ENCODE results near the gene NOC4L. TPM values are rescaled to one million over a fixed set of nuclear protein-coding genes. Genes with fewer than 3 reads are reported as not detected.

NOC4L gene
- polyA plus RNA-seq, 1 of the 3 experiments (the other 2 are of a cell fraction), result 12.9 TPM

GRCh38 chr12:132129007-132129406 lies 15.2 kb upstream of the NOC4L start:
- H4K20me1 ChIP-seq (ENCODE audit: insufficient read depth), result no peaks in the 10 kb centered on the region
- CTCF ChIA-PET, result interaction anchor here (2.0 kb wide), 1 partner anchor 13 kb away, joined by 5 read pairs; no protein-coding TSS in a partner anchor
- no peak overlapping the region for H3K27ac ChIP-seq (ENCODE audit: low read depth in 2 of 2, low read length in 1 of 2)

More at GRCh38 chr12:132129007-132129406, 15.2 kb upstream of the NOC4L start:
- Histone ChIP-seq H3K4me3 (ENCODE audit: low read depth in 2 of 2, low read length in 1 of 2) (no peak overlapping the region), H3F3A (replicated peaks; ENCODE audit: insufficient read depth) (peaks cover 9% of the 10 kb centered on the region), H3K27me3 (ENCODE audit: insufficient read depth) (no peaks in the 10 kb centered on the region), H3K9ac (no peak overlapping the region), H3K4me2 (no peak overlapping the region), H2AFZ (ENCODE audit: low read depth) (no peak overlapping the region), H3K9me2 (no peaks in the 10 kb centered on the region), H3K4me1 (ENCODE audit: control insufficient read depth in 1 of 2, insufficient read depth in 2 of 2, low read depth in 1 of 2, low read length in 1 of 2) (no peaks in the 10 kb centered on the region), H3K9me3 (no peaks in the 10 kb centered on the region), H3K36me3 (replicated peaks in 1 of 2; ENCODE audit: control insufficient read depth in 1 of 2, insufficient read depth in 2 of 2, low read length in 1 of 2) (peaks cover 48 to 53% of the 10 kb centered on the region in 2 experiments), H3K79me2 (ENCODE audit: insufficient read depth) (no peaks in the 10 kb centered on the region)
- WGBS (ENCODE audit: low lambda C conversion rate), result 100% methylated on average over 3 of the region's 3 CpGs
- DNase-seq, result no peak
- TF ChIP-seq RAD21 (IDR thresholded peaks at IDR 0.05; ENCODE audit: low read length) (no peak), EZH2phosphoT487 (IDR thresholded peaks at IDR 0.05; ENCODE audit: borderline replicate concordance, low read depth) (no peak), NRF1 (IDR thresholded peaks at IDR 0.05; ENCODE audit: low read depth, low read length) (no peak), ELF1 (IDR thresholded peaks at IDR 0.05) (no peak), EP300 (IDR thresholded peaks at IDR 0.05; ENCODE audit: borderline replicate concordance in 1 of 2, low read depth in 1 of 2, low read length in 1 of 2) (no peak), ZBTB33 (IDR thresholded peaks at IDR 0.05; ENCODE audit: borderline replicate concordance, low read depth) (no peak), GABPA (IDR thresholded peaks at IDR 0.05; ENCODE audit: low read depth) (no peak), CHD2 (IDR thresholded peaks at IDR 0.05; ENCODE audit: low read length, partially characterized antibody) (no peak), FOSL2 (IDR thresholded peaks at IDR 0.05; ENCODE audit: borderline replicate concordance, low read depth) (no peak), MAX (IDR thresholded peaks at IDR 0.05; ENCODE audit: low read depth) (no peak), NFIC (IDR thresholded peaks at IDR 0.05; ENCODE audit: borderline replicate concordance) (no peak), IRF3 (IDR thresholded peaks at IDR 0.05; ENCODE audit: low read depth, low read length) (no peak), RFX5 (IDR thresholded peaks at IDR 0.05; ENCODE audit: low read length) (no peak), MEF2A (IDR thresholded peaks at IDR 0.05; ENCODE audit: borderline replicate concordance, low read depth) (no peak), GATA2 (CRISPR knock-in tag; IDR thresholded peaks at IDR 0.05) (no peak), TAF1 (IDR thresholded peaks at IDR 0.05; ENCODE audit: borderline replicate concordance, low read depth, low read length) (no peak), REST (IDR thresholded peaks at IDR 0.05; ENCODE audit: low read depth, low read length) (no peak), FOXJ3 (CRISPR knock-in tag; IDR thresholded peaks at IDR 0.05) (no peak)
- POLR2A ChIA-PET, result no interaction called here

Data from SK-N-SH (cell line).